HUES6 (cell line): Measurements from ENCODE around the gene CALR.
"Not testable (repeated sequence)": the region's sequence is repeated elsewhere in the genome, so short reads cannot be mapped to it uniquely, and the experiment has no call there.

ENCODE experiments used
- H3K27ac ChIP-seq: 2 replicates; pipeline ENCODE4 v1.7.0; 2013; ENCODE audit warnings: low read depth, mild to moderate bottlenecking, low read length, inconsistent platforms
- H3K27me3 ChIP-seq: 2 replicates; pipeline ENCODE4 v1.6.1; 2013; ENCODE audit warnings: low read length; ENCODE audit not compliant: control insufficient read depth, insufficient read depth
- H3K36me3 ChIP-seq: 2 replicates; pipeline ENCODE4 v1.6.1; 2013; ENCODE audit warnings: low read length; ENCODE audit not compliant: control insufficient read depth, insufficient read depth
- H3K4me1 ChIP-seq: 2 replicates; pipeline ENCODE4 v1.6.1; 2013; ENCODE audit warnings: low read length; ENCODE audit not compliant: control insufficient read depth, insufficient read depth
- H3K4me3 ChIP-seq: 2 replicates; pipeline ENCODE4 v1.5.1; 2013; ENCODE audit warnings: low read depth, low read length
- H3K9ac ChIP-seq: one replicate; pipeline ENCODE4 v1.6.1; 2013; ENCODE audit warnings: mild to moderate bottlenecking, low read length
- H3K9me3 ChIP-seq: 2 replicates; pipeline ENCODE4 v1.6.1; 2013; ENCODE audit warnings: low read depth, low read length; ENCODE audit not compliant: control insufficient read depth, insufficient read depth

The CALR gene

GRCh38 chr19:12955575-12955974 is 17.2 kb downstream of the CALR start:
- H3K27me3 ChIP-seq, H3K4me1 ChIP-seq, H3K9me3 ChIP-seq, H3K27ac ChIP-seq: not testable (repeated sequence)
- H3K9ac ChIP-seq = peak overlapping the region; percentile 87
- H3K36me3 ChIP-seq = peaks cover 46% of the 10 kb centered on the region
- peak overlapping the region; percentile 95 for H3K4me3 ChIP-seq

DNA sequence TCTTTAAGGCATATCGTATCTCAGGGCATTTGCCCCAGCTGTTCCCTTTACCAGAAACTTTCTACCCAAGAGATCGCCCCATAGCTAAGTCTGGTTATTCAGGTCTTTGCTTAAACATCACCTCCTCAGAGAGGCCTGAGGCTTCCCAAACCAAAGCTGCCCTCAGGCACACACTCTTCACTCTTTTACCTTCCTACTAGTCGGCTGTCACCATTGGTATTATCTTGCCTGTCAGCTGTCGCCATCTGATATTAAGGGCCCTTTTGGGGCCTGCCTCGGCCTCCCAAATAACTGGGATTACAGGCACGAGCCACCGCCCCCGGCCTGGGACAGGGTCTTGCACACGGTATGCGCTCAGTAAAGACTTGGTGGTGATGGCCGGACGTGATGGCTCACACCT is 17.6 kb downstream of the CALR start:
- H3K36me3 ChIP-seq = peaks cover 42% of the 10 kb centered on the region
- peak overlapping the region; percentile 95 for H3K4me3 ChIP-seq
- no peaks in the 10 kb centered on the region for H3K27me3 ChIP-seq
- no peaks in the 10 kb centered on the region for H3K9me3 ChIP-seq
- peaks cover 9% of the 10 kb centered on the region for H3K4me1 ChIP-seq
- H3K9ac ChIP-seq = peak overlapping the region; percentile 87
- no peak overlapping the region for H3K27ac ChIP-seq

GRCh38 chr19:12956446-12957388 is 18.3 kb downstream of the CALR start, which contains the start of gene GADD45GIP1:
Gene GADD45GIP1 (minus strand): TSS chr19:12957223. CDS start chr19:12957212, 11 bp downstream.
- Histone ChIP-seq H3K9me3 (no peaks in the 10 kb centered on the region), H3K9ac (peak within 1 kb of the TSS; percentile 87), H3K4me3 (peak within 1 kb of the TSS; percentile 95), H3K27me3 (no peaks in the 10 kb centered on the region), H3K36me3 (peaks cover 35% of the 10 kb centered on the region), H3K27ac (peak within 1 kb of the TSS; percentile 75), H3K4me1 (peaks cover 9% of the 10 kb centered on the region)

GRCh38 chr19:12957389-12957952 is 19.1 kb downstream of the CALR start:
- peak overlapping the region; percentile 75; the same call in 1 of the 2 replicates for H3K27ac ChIP-seq
- H3K4me1 ChIP-seq, H3K27me3 ChIP-seq, H3K9me3 ChIP-seq: not testable (repeated sequence)
- peaks cover 28% of the 10 kb centered on the region for H3K36me3 ChIP-seq
- H3K9ac ChIP-seq = peak overlapping the region; percentile 87
- H3K4me3 ChIP-seq = peak overlapping the region; percentile 95

DNA sequence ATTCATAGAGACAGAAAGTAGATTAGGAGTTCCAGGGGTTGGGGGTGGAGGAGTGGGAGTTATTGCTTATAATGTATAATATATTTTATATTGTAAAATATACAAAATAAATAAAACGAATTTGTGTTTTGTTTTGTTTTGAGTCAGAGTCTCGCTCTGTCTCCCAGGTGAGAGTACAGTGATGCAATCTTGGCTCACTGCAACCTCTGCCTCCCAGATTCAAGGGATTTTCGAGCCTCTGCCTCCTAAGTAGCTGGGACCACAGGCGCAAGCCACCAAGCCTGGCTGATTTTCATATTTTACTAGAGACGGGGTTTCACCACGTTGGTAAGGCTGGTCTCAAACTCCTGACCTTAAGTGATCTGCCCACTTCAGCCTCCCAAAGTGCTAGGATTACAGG is 21.1 kb downstream of the CALR start:
- H3K4me3 ChIP-seq = no peak overlapping the region
- H3K9me3 ChIP-seq = no peaks in the 10 kb centered on the region
- no peak overlapping the region for H3K9ac ChIP-seq
- H3K36me3 ChIP-seq = peaks cover 9% of the 10 kb centered on the region
- H3K4me1 ChIP-seq = peaks cover 5% of the 10 kb centered on the region
- H3K27ac ChIP-seq = no peak overlapping the region
- no peaks in the 10 kb centered on the region for H3K27me3 ChIP-seq

- Histone ChIP-seq H3K9ac (peak overlapping the region; percentile 35), H3K27me3 (no peaks in the 10 kb centered on the region), H3K4me3 (peak overlapping the region; percentile 53)
Measured at GRCh38 chr19:12965017-12965811, 26.8 kb downstream of the CALR start.

GRCh38 chr19:12965812-12966135 is 27.4 kb downstream of the CALR start:
- no peaks in the 10 kb centered on the region for H3K36me3 ChIP-seq
- peak overlapping the region; percentile 53 for H3K4me3 ChIP-seq
- H3K9me3 ChIP-seq = no peaks in the 10 kb centered on the region
- peaks cover 3% of the 10 kb centered on the region; the same call in 1 of the 2 replicates for H3K4me1 ChIP-seq
- peak overlapping the region; percentile 22 for H3K9ac ChIP-seq
- H3K27me3 ChIP-seq = no peaks in the 10 kb centered on the region
- H3K27ac ChIP-seq = no peak overlapping the region

More at GRCh38 chr19:12965017-12965811, 26.8 kb downstream of the CALR start:
- Histone ChIP-seq H3K9me3 (no peaks in the 10 kb centered on the region), H3K27ac (no peak overlapping the region), H3K4me1 (peaks cover 3% of the 10 kb centered on the region; the same call in 1 of the 2 replicates), H3K36me3 (no peaks in the 10 kb centered on the region)

GRCh38 chr19:12967907-12968306 is 29.5 kb downstream of the CALR start:
- Histone ChIP-seq H3K27me3 (no peaks in the 10 kb centered on the region), H3K36me3 (no peaks in the 10 kb centered on the region), H3K27ac (no peak overlapping the region)

GRCh38 chr19:12969292-12969988 is 31.0 kb downstream of the CALR start, which contains the start of gene DAND5:
Gene DAND5 (plus strand): TSS chr19:12969576. CDS start chr19:12969661, 85 bp downstream.
- Histone ChIP-seq H3K4me3 (no peak within 1 kb of the TSS), H3K9me3 (no peaks in the 10 kb centered on the region), H3K9ac (no peak within 1 kb of the TSS), H3K4me1 (peaks cover 3% of the 10 kb centered on the region; the same call in 1 of the 2 replicates), H3K27ac (no peak within 1 kb of the TSS), H3K27me3 (no peaks in the 10 kb centered on the region), H3K36me3 (no peaks in the 10 kb centered on the region)

More at GRCh38 chr19:12967907-12968306, 29.5 kb downstream of the CALR start:
- H3K9ac ChIP-seq = no peak overlapping the region
- peaks cover 3% of the 10 kb centered on the region; the same call in 1 of the 2 replicates for H3K4me1 ChIP-seq
- no peaks in the 10 kb centered on the region for H3K9me3 ChIP-seq
- no peak overlapping the region for H3K4me3 ChIP-seq

GRCh38 chr19:12970070-12970820 is 31.8 kb downstream of the CALR start:
- Histone ChIP-seq H3K27me3 (no peaks in the 10 kb centered on the region), H3K4me1 (peaks cover 3% of the 10 kb centered on the region; the same call in 1 of the 2 replicates), H3K9me3 (no peaks in the 10 kb centered on the region), H3K9ac (no peak overlapping the region), H3K27ac (no peak overlapping the region), H3K36me3 (no peaks in the 10 kb centered on the region), H3K4me3 (no peak overlapping the region)
